Measurements from ENCODE around the gene RHD.
"Not testable (repeated sequence)": the region's sequence is repeated elsewhere in the genome, so short reads cannot be mapped to it uniquely, and the experiment has no call there.

DNA sequence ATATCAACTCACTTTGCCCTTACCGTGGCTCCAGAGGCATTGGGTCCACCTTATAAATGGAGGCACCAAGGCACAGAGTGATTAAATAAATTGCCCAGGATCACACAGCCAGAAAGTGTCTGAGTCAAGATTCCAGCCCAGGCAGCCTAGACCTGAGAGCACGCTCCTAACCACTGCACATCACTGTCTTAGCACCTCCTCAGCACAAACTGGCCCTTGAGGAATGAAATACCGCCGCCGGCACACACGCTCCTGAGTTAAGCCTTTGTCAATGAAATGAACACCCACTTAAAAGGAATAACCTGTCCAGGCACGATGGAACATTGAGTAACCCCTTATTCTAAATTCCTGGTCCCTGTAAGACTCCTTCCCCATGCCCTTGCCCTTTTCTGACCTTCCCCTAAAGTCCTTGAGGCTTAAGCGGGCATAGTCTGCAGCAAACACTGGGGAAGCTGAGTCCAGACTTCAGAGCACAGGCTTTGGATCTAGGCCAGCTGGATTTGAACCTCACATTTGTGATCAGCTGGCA is 16.3 kb downstream of the RHD start:
- TF ChIP-seq, protein P1, sequence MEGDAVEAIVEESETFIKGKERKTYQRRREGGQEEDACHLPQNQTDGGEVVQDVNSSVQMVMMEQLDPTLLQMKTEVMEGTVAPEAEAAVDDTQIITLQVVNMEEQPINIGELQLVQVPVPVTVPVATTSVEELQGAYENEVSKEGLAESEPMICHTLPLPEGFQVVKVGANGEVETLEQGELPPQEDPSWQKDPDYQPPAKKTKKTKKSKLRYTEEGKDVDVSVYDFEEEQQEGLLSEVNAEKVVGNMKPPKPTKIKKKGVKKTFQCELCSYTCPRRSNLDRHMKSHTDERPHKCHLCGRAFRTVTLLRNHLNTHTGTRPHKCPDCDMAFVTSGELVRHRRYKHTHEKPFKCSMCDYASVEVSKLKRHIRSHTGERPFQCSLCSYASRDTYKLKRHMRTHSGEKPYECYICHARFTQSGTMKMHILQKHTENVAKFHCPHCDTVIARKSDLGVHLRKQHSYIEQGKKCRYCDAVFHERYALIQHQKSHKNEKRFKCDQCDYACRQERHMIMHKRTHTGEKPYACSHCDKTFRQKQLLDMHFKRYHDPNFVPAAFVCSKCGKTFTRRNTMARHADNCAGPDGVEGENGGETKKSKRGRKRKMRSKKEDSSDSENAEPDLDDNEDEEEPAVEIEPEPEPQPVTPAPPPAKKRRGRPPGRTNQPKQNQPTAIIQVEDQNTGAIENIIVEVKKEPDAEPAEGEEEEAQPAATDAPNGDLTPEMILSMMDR (IDR thresholded peaks at IDR 0.05) = not testable (repeated sequence)
- not testable (repeated sequence) for TF ChIP-seq POLR2A (IDR thresholded peaks at IDR 0.05)
